HG03196 (cell line): Measurements from ENCODE around the gene FIG4.
"Not testable (repeated sequence)": the region's sequence is repeated elsewhere in the genome, so short reads cannot be mapped to it uniquely, and the experiment has no call there.

Source experiments
- ATAC-seq: cut with Tn5 transposase; IDR thresholded peaks from one replicate; pipeline ENCODE4 v1.9.1; 2021; ENCODE audit not compliant: unreplicated experiment

Gene FIG4

DNA sequence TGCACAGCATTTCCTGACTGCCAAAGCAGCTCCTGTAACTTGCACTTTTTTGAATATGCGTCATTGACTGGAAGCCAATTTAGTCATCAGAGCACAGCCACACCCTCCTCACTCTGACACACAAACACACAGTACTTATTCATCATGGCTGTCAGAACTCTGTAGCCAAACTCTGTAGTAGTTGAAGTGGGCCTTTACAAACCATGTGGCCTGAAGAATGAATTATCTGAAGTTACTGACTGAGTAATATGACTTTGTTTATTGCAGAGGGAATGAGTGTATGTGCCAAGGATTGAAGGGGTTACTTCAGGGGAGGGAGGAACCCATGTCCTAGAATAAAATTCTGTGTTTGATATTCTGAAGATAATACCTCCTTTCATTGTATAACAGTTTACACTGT lies 102.7 kb downstream of the FIG4 start:
- ATAC-seq = no peak

GRCh38 chr6:109794201-109794923 lies 103.3 kb downstream of the FIG4 start:
- ATAC-seq = no peak

DNA sequence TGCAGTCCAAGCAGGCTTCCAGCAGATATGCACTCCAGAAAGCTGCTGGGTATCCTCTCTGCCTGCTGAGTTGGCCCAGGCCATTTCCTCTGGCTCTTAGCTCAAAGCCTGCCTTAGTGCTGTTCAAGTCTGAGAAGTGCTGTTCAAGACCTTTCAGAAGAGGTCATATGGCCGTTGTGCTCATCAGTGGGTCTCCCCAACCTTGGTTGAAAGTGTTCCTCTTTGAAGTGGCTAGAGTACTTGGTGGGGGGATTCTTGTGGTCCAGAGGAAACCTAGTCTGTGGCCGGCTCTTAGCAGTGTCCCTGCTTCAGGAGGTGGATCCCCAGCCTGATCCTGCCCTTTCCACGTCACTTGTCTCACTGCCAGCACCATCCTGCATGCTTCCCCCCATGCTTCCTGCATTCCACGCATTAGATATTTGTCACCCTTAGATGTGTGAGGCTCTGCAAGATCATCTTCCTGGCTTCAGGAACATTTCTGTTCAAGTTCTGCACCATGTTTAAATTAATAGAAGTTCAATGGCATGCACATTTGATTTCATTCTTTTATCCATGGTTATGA lies 105.0 kb downstream of the FIG4 start:
- no peak for ATAC-seq

GRCh38 chr6:109799129-109799528 lies 108.0 kb downstream of the FIG4 start:
- ATAC-seq = no peak

GRCh38 chr6:109799664-109800063 lies 108.6 kb downstream of the FIG4 start:
- ATAC-seq = no peak

GRCh38 chr6:109800771-109801170 lies 109.7 kb downstream of the FIG4 start:
- ATAC-seq = no peak

GRCh38 chr6:109801794-109802193 lies 110.7 kb downstream of the FIG4 start:
- ATAC-seq = no peak

- no peak for ATAC-seq
Observed at GRCh38 chr6:109804020-109804419, 112.9 kb downstream of the FIG4 start.

DNA sequence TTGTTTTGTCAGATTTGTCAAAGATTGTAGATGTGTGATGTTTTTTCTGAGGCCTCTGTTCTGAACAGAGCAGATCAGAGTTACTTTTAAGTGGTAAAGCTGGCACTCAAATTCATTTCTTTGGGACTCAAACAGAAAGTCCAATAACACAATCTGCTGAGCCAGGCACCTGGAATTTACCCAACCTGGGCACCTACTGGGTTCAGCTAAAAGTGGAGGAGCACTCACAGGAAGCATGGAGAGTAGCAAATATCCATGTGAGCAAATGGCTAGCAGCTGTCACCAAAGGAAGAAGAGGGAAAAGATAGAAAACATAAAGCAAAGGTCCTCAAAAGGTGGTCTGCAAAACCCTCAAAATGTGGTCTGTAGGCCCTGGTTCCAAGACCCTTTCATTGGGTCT lies 116.8 kb downstream of the FIG4 start:
- no peak for ATAC-seq

DNA sequence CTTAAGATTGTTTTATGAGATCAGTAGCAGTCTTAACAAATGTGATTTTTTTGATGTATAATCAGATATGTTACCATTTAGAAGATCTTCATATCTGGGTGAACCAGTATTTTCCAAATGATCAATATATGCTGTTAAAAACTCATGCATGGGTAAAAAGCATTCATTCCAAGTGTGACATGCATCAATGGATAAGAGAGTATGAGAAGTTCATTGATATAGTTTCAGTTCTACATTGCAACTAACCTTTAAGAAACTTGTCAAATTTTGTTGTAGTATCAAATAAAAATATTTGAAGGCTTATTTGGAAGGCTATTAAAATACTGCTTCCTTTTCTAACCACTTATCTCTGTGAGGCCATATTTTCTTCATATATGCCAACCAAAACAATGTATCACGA lies 117.7 kb downstream of the FIG4 start:
- ATAC-seq = no peak

- no peak for ATAC-seq
Observed at GRCh38 chr6:109815054-109815453, 124.0 kb downstream of the FIG4 start.

- ATAC-seq = no peak
Observed at GRCh38 chr6:109816452-109817374, 125.6 kb downstream of the FIG4 start.

GRCh38 chr6:109820706-109821350 lies 129.7 kb downstream of the FIG4 start:
- ATAC-seq = no peak

DNA sequence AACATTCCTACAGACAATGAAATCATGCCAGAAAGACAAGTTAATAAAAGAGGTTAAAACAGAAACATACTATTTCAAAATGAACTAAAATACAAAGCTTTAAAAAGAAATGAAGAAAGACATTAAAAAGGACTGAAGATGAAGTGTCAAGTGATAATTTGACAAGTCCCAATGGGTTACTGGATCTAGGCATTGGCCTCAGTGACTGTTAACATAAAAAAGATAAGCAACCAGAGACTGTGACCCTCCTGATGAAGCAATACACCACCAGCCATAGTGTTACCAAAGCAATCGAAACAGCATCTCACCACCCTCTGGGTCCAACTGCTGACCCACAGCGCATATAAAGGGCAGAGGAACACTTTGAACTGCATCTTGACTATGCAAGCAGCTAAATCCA lies 130.3 kb downstream of the FIG4 start:
- no peak for ATAC-seq

- ATAC-seq = no peak
Observed at GRCh38 chr6:109824105-109824504, 133.0 kb downstream of the FIG4 start.

- ATAC-seq = no peak
Observed at GRCh38 chr6:109826551-109826950, 135.5 kb downstream of the FIG4 start.

- ATAC-seq = not testable (repeated sequence)
Observed at GRCh38 chr6:109831352-109831751, 140.3 kb downstream of the FIG4 start.

- no peak for ATAC-seq
Observed at GRCh38 chr6:109834131-109834530, 143.0 kb downstream of the FIG4 start.

DNA sequence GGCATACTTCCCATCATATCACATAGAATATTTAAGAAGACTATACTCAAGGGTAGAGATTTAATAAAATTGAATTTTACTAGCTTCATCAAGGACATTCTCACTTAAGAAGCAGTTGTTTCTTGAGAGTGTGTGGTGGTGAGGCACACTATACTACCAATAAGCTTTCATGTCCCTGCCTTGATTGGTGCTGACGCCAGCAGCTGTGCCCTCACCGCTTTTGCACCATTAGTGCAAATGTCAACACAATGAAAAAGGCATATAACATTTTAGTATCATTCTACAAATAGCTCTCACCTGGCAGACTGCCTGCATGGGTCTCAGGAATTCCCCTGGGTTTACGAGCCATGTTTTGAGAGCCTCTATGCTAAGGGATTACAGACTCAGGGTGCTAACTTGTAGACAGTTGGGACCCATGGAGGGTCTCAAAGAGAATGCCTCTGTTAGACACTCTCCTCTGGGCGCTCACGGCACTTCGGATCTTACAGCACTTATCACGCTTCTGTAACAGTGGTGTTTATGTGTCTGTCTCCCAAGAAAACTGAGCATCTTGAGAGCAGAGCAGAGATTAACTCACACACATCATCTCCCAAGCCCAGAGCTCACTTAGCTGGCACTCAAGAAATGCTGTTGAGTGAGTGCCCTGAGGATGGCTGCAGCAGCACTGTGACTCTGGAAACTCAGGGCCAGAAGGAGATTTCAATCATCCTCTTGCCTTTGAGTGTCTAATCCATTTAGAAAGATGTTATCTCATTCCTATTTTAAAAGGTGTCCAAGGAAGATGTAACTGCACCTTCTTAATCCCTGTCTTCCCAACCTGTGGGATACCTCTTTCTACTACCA lies 143.7 kb downstream of the FIG4 start:
- ATAC-seq = no peak

GRCh38 chr6:109840034-109840433 lies 148.9 kb downstream of the FIG4 start:
- no peak for ATAC-seq
